Keratinocyte (primary cell): ENCODE results near the gene CCDC167. TPM values are rescaled to one million over a fixed set of nuclear protein-coding genes. Genes with fewer than 3 reads are reported as not detected.

Experiments used
- DNase-seq: peaks from one replicate; pipeline ENCODE4 v3.0.0-alpha.2; 2011; ENCODE audit warnings: low read depth, missing footprints, low spot score
- FAIRE-seq: peaks from 2 replicates; lab custom pipeline; 2011; peaks lifted over from hg19 to GRCh38; lab: Jason Lieb, UNC
- H2AFZ ChIP-seq: 2 replicates; pipeline ENCODE4 v1.6.0; 2012; ENCODE audit warnings: low read length, control low read depth, inconsistent platforms; ENCODE audit not compliant: control insufficient read depth
- H3K27ac ChIP-seq: 2 replicates; pipeline ENCODE4 v1.5.1; 2011; ENCODE audit warnings: low read length; ENCODE audit not compliant: control insufficient read depth, insufficient read depth
- H3K27me3 ChIP-seq: 3 replicates; pipeline ENCODE4 v1.6.0; 2011; ENCODE audit warnings: low read length; ENCODE audit not compliant: control insufficient read depth, insufficient read depth; ENCODE audit errors: extremely low read depth
- H3K36me3 ChIP-seq, 2 experiments: 2 replicates in 1 of 2; 3 replicates in 1 of 2; pipeline ENCODE4 v1.5.1; 2011; ENCODE audit warnings: low read length in 2 of 2, mild to moderate bottlenecking in 1 of 2; ENCODE audit not compliant: control insufficient read depth in 2 of 2, insufficient read depth in 2 of 2; ENCODE audit errors: extremely low read depth in 1 of 2
- H3K4me1 ChIP-seq: 3 replicates; pipeline ENCODE4 v1.5.1; 2011; ENCODE audit warnings: low read length; ENCODE audit not compliant: control insufficient read depth, insufficient read depth; ENCODE audit errors: extremely low read depth
- H3K4me2 ChIP-seq: 3 replicates; pipeline ENCODE4 v1.6.0; 2011; ENCODE audit warnings: low read depth, low read length; ENCODE audit not compliant: control insufficient read depth, insufficient read depth; ENCODE audit errors: extremely low read depth
- H3K4me3 ChIP-seq, 3 experiments: fragments of 200-600 bp in 1 of 3; sonication (generic) in 1 of 3; 2 replicates in 2 of 3; 3 replicates in 1 of 3; pipeline ENCODE4 v1.5.1; 2011 to 2016; ENCODE audit warnings: low read length in 3 of 3, mild to moderate bottlenecking in 3 of 3, control low read depth in 2 of 3, inconsistent platforms in 1 of 3, low read depth in 1 of 3, mixed read lengths in 1 of 3, mixed run types in 1 of 3, moderate library complexity in 1 of 3; ENCODE audit not compliant: control insufficient read depth in 2 of 3, insufficient read depth in 2 of 3; ENCODE audit errors: extremely low read depth in 1 of 3
- H3K79me2 ChIP-seq: 2 replicates; pipeline ENCODE4 v1.6.0; 2012; ENCODE audit warnings: low read length; ENCODE audit not compliant: control insufficient read depth, insufficient read depth
- H3K9ac ChIP-seq: 3 replicates; pipeline ENCODE4 v1.6.0; 2011; ENCODE audit warnings: low read length; ENCODE audit not compliant: control insufficient read depth, insufficient read depth; ENCODE audit errors: extremely low read depth
- H3K9me1 ChIP-seq: 3 replicates; pipeline ENCODE4 v1.6.0; 2011; ENCODE audit warnings: low read length; ENCODE audit not compliant: control insufficient read depth, insufficient read depth; ENCODE audit errors: extremely low read depth
- H3K9me3 ChIP-seq: 2 replicates; pipeline ENCODE4 v1.5.1; 2012; ENCODE audit warnings: low read depth, low read length; ENCODE audit not compliant: control insufficient read depth
- H4K20me1 ChIP-seq: 3 replicates; pipeline ENCODE4 v1.6.0; 2011; ENCODE audit warnings: low read length; ENCODE audit not compliant: control insufficient read depth, insufficient read depth; ENCODE audit errors: extremely low read depth
- EZH2 ChIP-seq: IDR thresholded peaks from one replicate; pipeline ENCODE4 v1.6.1; 2012; ENCODE audit warnings: inconsistent platforms, mild to moderate bottlenecking, low read length, moderate library complexity
- dilution Hi-C: fragments of 300-500 bp; cut with MboI; formaldehyde crosslinking; loops from one replicate; pipeline ENCODE4 v1.7.0; 2020; ENCODE audit warnings: low sequenced_read_pairs; ENCODE audit not compliant: extremely low pct_ligation_motif_present
- polyA plus RNA-seq, 5 experiments: library from polyadenylated mRNA; depleted of rRNA in 3 of 5; stranded (reverse) in 3 of 5; stranded (forward) in 1 of 5; unstranded in 1 of 5; fragments of >200 nt; gene quantifications; 1 replicate in 1 of 5; 2 replicates in 3 of 5; 3 replicates in 1 of 5; pipeline versions ENCODE4 v1.2.1 to v1.2.3, GENCODE V29; 2011 to 2012; ENCODE audit warnings: missing spikeins in 2 of 5, low read depth in 1 of 5, low replicate concordance in 1 of 5
- TF ChIP-seq, protein P1 (sequence below), 3 experiments: IDR thresholded peaks in 1 of 3; conservative IDR thresholded peaks in 1 of 3; optimal IDR thresholded peaks in 1 of 3; 2 replicates in 2 of 3; 3 replicates in 1 of 3; pipeline versions ENCODE3 to v1.5.1; 2011; ENCODE audit warnings: low read length in 3 of 3, mild to moderate bottlenecking in 3 of 3, moderate library complexity in 2 of 3, control low read depth in 1 of 3, inconsistent platforms in 1 of 3; ENCODE audit not compliant: insufficient read depth in 2 of 3; ENCODE audit errors: extremely low read depth in 1 of 3

Gene CCDC167
- polyA plus RNA-seq, 1 donor (not counting 4 experiments of a cell fraction or from before 2014, with no cell fraction given), result 39.8 TPM

DNA sequence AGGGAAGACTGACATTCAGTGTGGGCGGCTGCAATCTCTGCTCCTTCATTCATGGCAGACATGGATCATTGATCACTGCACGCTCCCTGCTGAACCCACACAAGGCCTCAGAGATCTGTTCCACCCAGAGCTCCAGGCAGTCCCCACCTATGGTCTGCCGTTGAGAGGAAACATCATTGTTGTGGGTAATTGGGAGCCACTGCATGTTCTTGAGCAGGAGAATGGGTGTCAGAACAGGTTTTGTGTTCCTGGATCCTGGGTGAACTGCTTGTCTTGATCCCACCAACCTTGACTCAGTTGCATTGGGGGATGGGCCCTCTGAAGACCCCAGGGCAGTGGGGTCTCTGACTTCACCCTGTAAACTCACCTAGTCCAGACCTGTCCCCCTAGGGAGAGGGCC, 23.1 kb upstream of the CCDC167 start:
- H3K4me2 ChIP-seq, result no peak overlapping the region
- no peaks in the 10 kb centered on the region for H3K36me3 ChIP-seq
- no peak for DNase-seq
- TF ChIP-seq EZH2, result no peak
- TF ChIP-seq, protein P1, sequence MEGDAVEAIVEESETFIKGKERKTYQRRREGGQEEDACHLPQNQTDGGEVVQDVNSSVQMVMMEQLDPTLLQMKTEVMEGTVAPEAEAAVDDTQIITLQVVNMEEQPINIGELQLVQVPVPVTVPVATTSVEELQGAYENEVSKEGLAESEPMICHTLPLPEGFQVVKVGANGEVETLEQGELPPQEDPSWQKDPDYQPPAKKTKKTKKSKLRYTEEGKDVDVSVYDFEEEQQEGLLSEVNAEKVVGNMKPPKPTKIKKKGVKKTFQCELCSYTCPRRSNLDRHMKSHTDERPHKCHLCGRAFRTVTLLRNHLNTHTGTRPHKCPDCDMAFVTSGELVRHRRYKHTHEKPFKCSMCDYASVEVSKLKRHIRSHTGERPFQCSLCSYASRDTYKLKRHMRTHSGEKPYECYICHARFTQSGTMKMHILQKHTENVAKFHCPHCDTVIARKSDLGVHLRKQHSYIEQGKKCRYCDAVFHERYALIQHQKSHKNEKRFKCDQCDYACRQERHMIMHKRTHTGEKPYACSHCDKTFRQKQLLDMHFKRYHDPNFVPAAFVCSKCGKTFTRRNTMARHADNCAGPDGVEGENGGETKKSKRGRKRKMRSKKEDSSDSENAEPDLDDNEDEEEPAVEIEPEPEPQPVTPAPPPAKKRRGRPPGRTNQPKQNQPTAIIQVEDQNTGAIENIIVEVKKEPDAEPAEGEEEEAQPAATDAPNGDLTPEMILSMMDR (optimal IDR thresholded peaks at IDR 0.05 in 1 of 3, IDR thresholded peaks at IDR 0.05 in 1 of 3, conservative IDR thresholded peaks at IDR 0.05 in 1 of 3; ENCODE audit: extremely low read depth in 1 of 3, insufficient read depth in 2 of 3, low read length in 3 of 3), result no peak
- no peak overlapping the region for H3K4me3 ChIP-seq
- no peaks in the 10 kb centered on the region for H3K9me3 ChIP-seq
- no peaks in the 10 kb centered on the region for H3K4me1 ChIP-seq
- H3K9me1 ChIP-seq, result no peaks in the 10 kb centered on the region
- no peak overlapping the region for H3K9ac ChIP-seq
- dilution Hi-C loops, result no loop called here
- peaks cover 8% of the 10 kb centered on the region for H3K27me3 ChIP-seq
- H4K20me1 ChIP-seq, result no peaks in the 10 kb centered on the region
- H3K27ac ChIP-seq, result no peak overlapping the region
- no peak overlapping the region for H2AFZ ChIP-seq
- H3K79me2 ChIP-seq, result no peaks in the 10 kb centered on the region
- no peak for FAIRE-seq

DNA sequence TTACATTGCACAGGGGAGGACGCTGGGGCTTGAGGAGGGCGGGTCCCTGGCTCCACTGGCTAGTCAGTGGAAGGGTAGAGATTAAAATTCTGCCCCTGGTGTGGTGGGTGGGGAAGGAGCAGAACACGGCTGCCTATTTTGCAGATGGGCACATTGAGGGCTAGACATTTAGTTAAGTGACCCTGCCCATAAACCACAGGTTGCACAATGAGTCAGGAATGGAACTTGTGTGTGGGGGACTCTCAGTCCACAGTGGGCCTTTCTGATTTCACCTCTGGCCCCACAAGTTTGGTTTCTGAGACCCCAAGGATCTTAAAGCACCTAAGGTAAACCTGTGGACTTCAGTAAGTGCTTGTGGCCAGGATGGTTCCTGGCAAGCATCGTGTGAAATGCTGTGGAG, 22.0 kb upstream of the CCDC167 start:
- H3K79me2 ChIP-seq, result no peaks in the 10 kb centered on the region
- no peak overlapping the region for H3K4me3 ChIP-seq
- H3K9me3 ChIP-seq, result no peaks in the 10 kb centered on the region
- H3K9me1 ChIP-seq, result no peaks in the 10 kb centered on the region
- no peaks in the 10 kb centered on the region for H3K36me3 ChIP-seq
- peaks cover 8% of the 10 kb centered on the region for H3K27me3 ChIP-seq
- no peaks in the 10 kb centered on the region for H3K4me1 ChIP-seq
- H3K4me2 ChIP-seq, result no peak overlapping the region
- H2AFZ ChIP-seq, result no peak overlapping the region
- FAIRE-seq (no peak), DNase-seq (no peak)
- dilution Hi-C loops, result no loop called here
- H4K20me1 ChIP-seq, result no peaks in the 10 kb centered on the region
- H3K27ac ChIP-seq, result no peak overlapping the region
- TF ChIP-seq EZH2, result no peak
- TF ChIP-seq, protein P1 (optimal IDR thresholded peaks at IDR 0.05 in 1 of 3, IDR thresholded peaks at IDR 0.05 in 1 of 3, conservative IDR thresholded peaks at IDR 0.05 in 1 of 3; ENCODE audit: extremely low read depth in 1 of 3, insufficient read depth in 2 of 3, low read length in 3 of 3), result no peak
- no peak overlapping the region for H3K9ac ChIP-seq
